Suppressor macrophage (primary cell): ENCODE results near the gene CLEC20A.
"Not testable (repeated sequence)": the region's sequence is repeated elsewhere in the genome, so short reads cannot be mapped to it uniquely, and the experiment has no call there.

Experiments used
- DNase-seq, 4 experiments: peaks; one replicate each; pipeline ENCODE4 v3.0.0-alpha.2; 2020 to 2022

The CLEC20A gene

GRCh38 chr1:178528953-178529335, 32.2 kb upstream of the CLEC20A start:
- no peak for DNase-seq

GRCh38 chr1:178528228-178528952, 31.6 kb upstream of the CLEC20A start:
- DNase-seq = no peak

GRCh38 chr1:178527117-178527516, 30.4 kb upstream of the CLEC20A start:
- DNase-seq = no peak

- no peak for DNase-seq
These were observed 24.5 kb upstream of the CLEC20A start for GRCh38 chr1:178521241-178521640.

- DNase-seq = no peak
These were observed 24.0 kb upstream of the CLEC20A start for GRCh38 chr1:178520803-178521202.

- DNase-seq = no peak
These were observed 22.1 kb upstream of the CLEC20A start for GRCh38 chr1:178518894-178519293.

GRCh38 chr1:178516110-178516509, 19.3 kb upstream of the CLEC20A start:
- DNase-seq = no peak

GRCh38 chr1:178513278-178513983, 16.7 kb upstream of the CLEC20A start:
- no peak for DNase-seq

- no peak for DNase-seq
These were observed 16.0 kb upstream of the CLEC20A start, which contains the start of gene TEX35 for GRCh38 chr1:178512566-178513277. Gene TEX35 (plus strand): TSS chr1:178513109. CDS start chr1:178513189, 80 bp downstream.

- DNase-seq = no peak
These were observed 13.4 kb upstream of the CLEC20A start for GRCh38 chr1:178510155-178510554.

GRCh38 chr1:178509414-178510007, 12.7 kb upstream of the CLEC20A start:
- DNase-seq = no peak

GRCh38 chr1:178506669-178507068, 9.9 kb upstream of the CLEC20A start:
- DNase-seq = no peak

GRCh38 chr1:178506177-178506576, 9.4 kb upstream of the CLEC20A start:
- DNase-seq = no peak

- no peak for DNase-seq
These were observed 7.5 kb upstream of the CLEC20A start for GRCh38 chr1:178504286-178504685.

- DNase-seq = no peak
These were observed 7.1 kb upstream of the CLEC20A start for GRCh38 chr1:178503849-178504248.

- not testable (repeated sequence) for DNase-seq
These were observed 6.6 kb upstream of the CLEC20A start for GRCh38 chr1:178503316-178503715.

- no peak for DNase-seq
These were observed 6.1 kb upstream of the CLEC20A start for GRCh38 chr1:178502856-178503255.

GRCh38 chr1:178502330-178502714, 5.6 kb upstream of the CLEC20A start:
- no peak for DNase-seq

GRCh38 chr1:178501705-178502329, 5.1 kb upstream of the CLEC20A start:
- DNase-seq = peak; percentile 77 to 90 (median 85)

GRCh38 chr1:178500936-178501554, 4.3 kb upstream of the CLEC20A start:
- no peak for DNase-seq

GRCh38 chr1:178500091-178500770, 3.5 kb upstream of the CLEC20A start:
- no peak for DNase-seq
